ENCODE measurements around the gene GSAP.

- no peak for TF ChIP-seq CTCF (IDR thresholded peaks at IDR 0.05)
- TF ChIP-seq POLR2A (IDR thresholded peaks at IDR 0.05), result no peak
Observed at GRCh38 chr7:77442636-77443035, 26.5 kb upstream of the GSAP start.

All from ovary (tissue), 3 donors.